ENCODE results near the gene CA5A. TPM values are rescaled to one million over a fixed set of nuclear protein-coding genes. Genes with fewer than 3 reads are reported as not detected.
A peak's percentile ranks its signal among the peaks of the same experiment; 100 is the strongest.
"Not testable (repeated sequence)": the region's sequence is repeated elsewhere in the genome, so short reads cannot be mapped to it uniquely, and the experiment has no call there.

CA5A gene
- total and polyA plus RNA-seq, 2 of the 13 experiments (the other 11 are each of a cell fraction or from before 2014, with no cell fraction given), result 66.8 to 106 TPM

DNA sequence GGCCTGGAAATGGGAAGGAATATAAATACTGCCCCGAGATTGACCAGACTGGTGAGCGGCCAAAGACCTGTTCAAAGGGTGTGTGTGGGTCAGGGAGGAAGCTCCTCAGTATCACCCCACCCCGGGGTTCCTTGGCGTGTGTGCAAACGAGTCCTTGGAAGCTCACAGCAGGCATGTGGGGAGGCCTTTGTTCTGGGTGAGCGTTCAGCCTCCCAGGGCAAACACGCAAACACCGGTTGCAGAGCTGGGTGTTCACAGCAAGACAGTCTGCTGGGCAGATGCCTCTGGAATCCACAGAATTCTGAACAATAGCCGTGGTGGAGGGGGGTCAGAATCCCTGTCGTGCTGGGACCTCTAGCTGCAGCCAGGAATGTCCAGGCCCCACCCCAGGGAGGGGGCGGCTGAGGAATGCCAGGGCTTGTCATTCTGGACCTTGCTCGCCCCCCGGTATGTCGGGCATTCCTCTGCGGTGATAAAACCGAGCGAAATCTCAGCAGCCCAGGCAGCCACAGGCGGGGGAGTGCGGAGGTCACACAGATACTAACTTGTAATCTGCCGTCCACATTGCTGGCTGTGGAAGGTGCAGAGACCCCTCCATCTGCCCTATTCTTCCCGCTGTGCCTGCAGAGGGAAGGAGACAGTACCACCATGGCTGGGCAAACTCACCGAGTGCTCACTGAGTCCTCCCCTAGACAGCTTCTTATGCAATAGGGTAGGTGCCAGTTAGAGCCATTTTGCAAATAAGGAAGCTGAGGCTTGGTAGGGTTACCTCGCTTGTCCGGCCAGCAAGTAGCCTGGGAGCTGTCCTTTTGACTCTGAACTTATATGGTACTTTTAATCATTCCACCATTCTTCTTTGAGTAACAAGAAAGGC lies 65.7 kb downstream of the CA5A start (continued):
- peak; percentile 61; the same call in 1 of the 2 replicates for TF ChIP-seq ZBTB20 (CRISPR knock-in tag; IDR thresholded peaks at IDR 0.05; ENCODE audit: borderline replicate concordance, low read depth)
- TF ChIP-seq, protein P1, sequence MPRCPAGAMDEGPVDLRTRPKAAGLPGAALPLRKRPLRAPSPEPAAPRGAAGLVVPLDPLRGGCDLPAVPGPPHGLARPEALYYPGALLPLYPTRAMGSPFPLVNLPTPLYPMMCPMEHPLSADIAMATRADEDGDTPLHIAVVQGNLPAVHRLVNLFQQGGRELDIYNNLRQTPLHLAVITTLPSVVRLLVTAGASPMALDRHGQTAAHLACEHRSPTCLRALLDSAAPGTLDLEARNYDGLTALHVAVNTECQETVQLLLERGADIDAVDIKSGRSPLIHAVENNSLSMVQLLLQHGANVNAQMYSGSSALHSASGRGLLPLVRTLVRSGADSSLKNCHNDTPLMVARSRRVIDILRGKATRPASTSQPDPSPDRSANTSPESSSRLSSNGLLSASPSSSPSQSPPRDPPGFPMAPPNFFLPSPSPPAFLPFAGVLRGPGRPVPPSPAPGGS (CRISPR knock-in tag; IDR thresholded peaks at IDR 0.05), result peak; percentile 92; the same call in 1 of the 2 replicates
- peak; percentile 72; the same call in 1 of the 2 replicates for TF ChIP-seq MXD4 (CRISPR knock-in tag; IDR thresholded peaks at IDR 0.05)
- peak; percentile 90 for TF ChIP-seq DMAP1 (CRISPR knock-in tag; IDR thresholded peaks at IDR 0.05)
- TF ChIP-seq, protein P2, sequence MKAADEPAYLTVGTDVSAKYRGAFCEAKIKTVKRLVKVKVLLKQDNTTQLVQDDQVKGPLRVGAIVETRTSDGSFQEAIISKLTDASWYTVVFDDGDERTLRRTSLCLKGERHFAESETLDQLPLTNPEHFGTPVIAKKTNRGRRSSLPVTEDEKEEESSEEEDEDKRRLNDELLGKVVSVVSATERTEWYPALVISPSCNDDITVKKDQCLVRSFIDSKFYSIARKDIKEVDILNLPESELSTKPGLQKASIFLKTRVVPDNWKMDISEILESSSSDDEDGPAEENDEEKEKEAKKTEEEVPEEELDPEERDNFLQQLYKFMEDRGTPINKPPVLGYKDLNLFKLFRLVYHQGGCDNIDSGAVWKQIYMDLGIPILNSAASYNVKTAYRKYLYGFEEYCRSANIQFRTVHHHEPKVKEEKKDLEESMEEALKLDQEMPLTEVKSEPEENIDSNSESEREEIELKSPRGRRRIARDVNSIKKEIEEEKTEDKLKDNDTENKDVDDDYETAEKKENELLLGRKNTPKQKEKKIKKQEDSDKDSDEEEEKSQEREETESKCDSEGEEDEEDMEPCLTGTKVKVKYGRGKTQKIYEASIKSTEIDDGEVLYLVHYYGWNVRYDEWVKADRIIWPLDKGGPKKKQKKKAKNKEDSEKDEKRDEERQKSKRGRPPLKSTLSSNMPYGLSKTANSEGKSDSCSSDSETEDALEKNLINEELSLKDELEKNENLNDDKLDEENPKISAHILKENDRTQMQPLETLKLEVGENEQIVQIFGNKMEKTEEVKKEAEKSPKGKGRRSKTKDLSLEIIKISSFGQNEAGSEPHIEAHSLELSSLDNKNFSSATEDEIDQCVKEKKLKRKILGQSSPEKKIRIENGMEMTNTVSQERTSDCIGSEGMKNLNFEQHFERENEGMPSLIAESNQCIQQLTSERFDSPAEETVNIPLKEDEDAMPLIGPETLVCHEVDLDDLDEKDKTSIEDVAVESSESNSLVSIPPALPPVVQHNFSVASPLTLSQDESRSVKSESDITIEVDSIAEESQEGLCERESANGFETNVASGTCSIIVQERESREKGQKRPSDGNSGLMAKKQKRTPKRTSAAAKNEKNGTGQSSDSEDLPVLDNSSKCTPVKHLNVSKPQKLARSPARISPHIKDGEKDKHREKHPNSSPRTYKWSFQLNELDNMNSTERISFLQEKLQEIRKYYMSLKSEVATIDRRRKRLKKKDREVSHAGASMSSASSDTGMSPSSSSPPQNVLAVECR (CRISPR knock-in tag; IDR thresholded peaks at IDR 0.05; ENCODE audit: borderline replicate concordance), result peak; percentile 90; the same call in 1 of the 2 replicates
- peak; percentile 93 for TF ChIP-seq HMG20A (CRISPR knock-in tag; IDR thresholded peaks at IDR 0.05; ENCODE audit: borderline replicate concordance)
- TF ChIP-seq NCOA2 (CRISPR knock-in tag; IDR thresholded peaks at IDR 0.05), result peak; percentile 95
- peak; percentile 75 for TF ChIP-seq ZMYM3 (CRISPR knock-in tag; IDR thresholded peaks at IDR 0.05)
- not testable (repeated sequence) for TF ChIP-seq CBX2 (IDR thresholded peaks at IDR 0.05; ENCODE audit: low read depth, low read length)
- 0 out of 2 replicates have a peak, but pooled peaks have one; percentile 61 for TF ChIP-seq CBX2 (CRISPR knock-in tag; IDR thresholded peaks at IDR 0.05; ENCODE audit: low read depth)
- TF ChIP-seq, protein P3, sequence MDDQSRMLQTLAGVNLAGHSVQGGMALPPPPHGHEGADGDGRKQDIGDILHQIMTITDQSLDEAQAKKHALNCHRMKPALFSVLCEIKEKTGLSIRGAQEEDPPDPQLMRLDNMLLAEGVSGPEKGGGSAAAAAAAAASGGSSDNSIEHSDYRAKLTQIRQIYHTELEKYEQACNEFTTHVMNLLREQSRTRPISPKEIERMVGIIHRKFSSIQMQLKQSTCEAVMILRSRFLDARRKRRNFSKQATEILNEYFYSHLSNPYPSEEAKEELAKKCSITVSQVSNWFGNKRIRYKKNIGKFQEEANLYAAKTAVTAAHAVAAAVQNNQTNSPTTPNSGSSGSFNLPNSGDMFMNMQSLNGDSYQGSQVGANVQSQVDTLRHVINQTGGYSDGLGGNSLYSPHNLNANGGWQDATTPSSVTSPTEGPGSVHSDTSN (CRISPR knock-in tag; IDR thresholded peaks at IDR 0.05; ENCODE audit: borderline replicate concordance), result 0 out of 2 replicates have a peak, but pooled peaks have one; percentile 24
- TF ChIP-seq ZNF883 (CRISPR knock-in tag; IDR thresholded peaks at IDR 0.05; ENCODE audit: not compliant biosample characterization), result peak; percentile 56
- TF ChIP-seq, protein P4, sequence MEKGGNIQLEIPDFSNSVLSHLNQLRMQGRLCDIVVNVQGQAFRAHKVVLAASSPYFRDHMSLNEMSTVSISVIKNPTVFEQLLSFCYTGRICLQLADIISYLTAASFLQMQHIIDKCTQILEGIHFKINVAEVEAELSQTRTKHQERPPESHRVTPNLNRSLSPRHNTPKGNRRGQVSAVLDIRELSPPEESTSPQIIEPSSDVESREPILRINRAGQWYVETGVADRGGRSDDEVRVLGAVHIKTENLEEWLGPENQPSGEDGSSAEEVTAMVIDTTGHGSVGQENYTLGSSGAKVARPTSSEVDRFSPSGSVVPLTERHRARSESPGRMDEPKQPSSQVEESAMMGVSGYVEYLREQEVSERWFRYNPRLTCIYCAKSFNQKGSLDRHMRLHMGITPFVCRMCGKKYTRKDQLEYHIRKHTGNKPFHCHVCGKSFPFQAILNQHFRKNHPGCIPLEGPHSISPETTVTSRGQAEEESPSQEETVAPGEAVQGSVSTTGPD (CRISPR knock-in tag; IDR thresholded peaks at IDR 0.05), result peak; percentile 79; the same call in 1 of the 2 replicates
- TF ChIP-seq, protein P5, sequence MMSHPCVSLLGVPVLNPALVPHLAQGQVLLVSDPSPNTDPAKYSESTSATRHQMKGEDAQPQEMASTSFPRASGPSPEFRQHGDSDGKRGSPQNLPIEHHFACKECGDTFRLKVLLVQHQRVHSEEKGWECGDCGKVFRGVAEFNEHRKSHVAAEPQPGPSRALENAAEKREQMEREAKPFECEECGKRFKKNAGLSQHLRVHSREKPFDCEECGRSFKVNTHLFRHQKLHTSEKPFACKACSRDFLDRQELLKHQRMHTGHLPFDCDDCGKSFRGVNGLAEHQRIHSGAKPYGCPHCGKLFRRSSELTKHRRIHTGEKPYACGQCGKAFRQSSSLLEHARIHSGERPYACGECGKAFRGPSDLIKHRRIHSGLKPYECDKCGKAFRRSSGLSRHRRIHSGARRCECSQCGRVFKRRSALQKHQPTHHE (CRISPR knock-in tag; IDR thresholded peaks at IDR 0.05; ENCODE audit: borderline replicate concordance), result peak; percentile 89; the same call in 1 of the 2 replicates
- peak; percentile 95 for TF ChIP-seq CBFB (CRISPR knock-in tag; IDR thresholded peaks at IDR 0.05)
- peak; percentile 36 for TF ChIP-seq SIX4 (CRISPR knock-in tag; IDR thresholded peaks at IDR 0.05)
